Gastrocnemius medialis (tissue), 4 donors: ENCODE measurements around the gene ADAM12.

Experiments used
- POLR2A ChIP-seq, 2 donors: fragments of 450-650 bp; IDR thresholded peaks; one replicate each; pipeline ENCODE4 v1.6.1; 2017; ENCODE audit warnings: antibody characterized with exemption in 2 of 2, mild to moderate bottlenecking in 2 of 2, moderate library complexity in 2 of 2
- TF ChIP-seq, protein P1 (sequence below), 5 experiments: fragments of 450-650 bp in 3 of 5; fragments of 200-600 bp in 2 of 5; sonication (generic) in 2 of 5; IDR thresholded peaks in 4 of 5; conservative IDR thresholded peaks in 1 of 5; 1 replicate in 4 of 5; 2 replicates in 1 of 5; pipeline ENCODE4 v1.5.1; 2016 to 2019; ENCODE audit warnings: antibody characterized with exemption in 5 of 5, mild to moderate bottlenecking in 3 of 5, moderate library complexity in 3 of 5

- TF ChIP-seq, protein P1, sequence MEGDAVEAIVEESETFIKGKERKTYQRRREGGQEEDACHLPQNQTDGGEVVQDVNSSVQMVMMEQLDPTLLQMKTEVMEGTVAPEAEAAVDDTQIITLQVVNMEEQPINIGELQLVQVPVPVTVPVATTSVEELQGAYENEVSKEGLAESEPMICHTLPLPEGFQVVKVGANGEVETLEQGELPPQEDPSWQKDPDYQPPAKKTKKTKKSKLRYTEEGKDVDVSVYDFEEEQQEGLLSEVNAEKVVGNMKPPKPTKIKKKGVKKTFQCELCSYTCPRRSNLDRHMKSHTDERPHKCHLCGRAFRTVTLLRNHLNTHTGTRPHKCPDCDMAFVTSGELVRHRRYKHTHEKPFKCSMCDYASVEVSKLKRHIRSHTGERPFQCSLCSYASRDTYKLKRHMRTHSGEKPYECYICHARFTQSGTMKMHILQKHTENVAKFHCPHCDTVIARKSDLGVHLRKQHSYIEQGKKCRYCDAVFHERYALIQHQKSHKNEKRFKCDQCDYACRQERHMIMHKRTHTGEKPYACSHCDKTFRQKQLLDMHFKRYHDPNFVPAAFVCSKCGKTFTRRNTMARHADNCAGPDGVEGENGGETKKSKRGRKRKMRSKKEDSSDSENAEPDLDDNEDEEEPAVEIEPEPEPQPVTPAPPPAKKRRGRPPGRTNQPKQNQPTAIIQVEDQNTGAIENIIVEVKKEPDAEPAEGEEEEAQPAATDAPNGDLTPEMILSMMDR (IDR thresholded peaks at IDR 0.05 in 4 of 5, conservative IDR thresholded peaks at IDR 0.05 in 1 of 5): no peak
- no peak for TF ChIP-seq POLR2A (IDR thresholded peaks at IDR 0.05)
Measured at GRCh38 chr10:126014309-126014708, 374.0 kb downstream of the ADAM12 start.
